Measurements from ENCODE around the gene RAB3B.

- TF ChIP-seq, protein P1, sequence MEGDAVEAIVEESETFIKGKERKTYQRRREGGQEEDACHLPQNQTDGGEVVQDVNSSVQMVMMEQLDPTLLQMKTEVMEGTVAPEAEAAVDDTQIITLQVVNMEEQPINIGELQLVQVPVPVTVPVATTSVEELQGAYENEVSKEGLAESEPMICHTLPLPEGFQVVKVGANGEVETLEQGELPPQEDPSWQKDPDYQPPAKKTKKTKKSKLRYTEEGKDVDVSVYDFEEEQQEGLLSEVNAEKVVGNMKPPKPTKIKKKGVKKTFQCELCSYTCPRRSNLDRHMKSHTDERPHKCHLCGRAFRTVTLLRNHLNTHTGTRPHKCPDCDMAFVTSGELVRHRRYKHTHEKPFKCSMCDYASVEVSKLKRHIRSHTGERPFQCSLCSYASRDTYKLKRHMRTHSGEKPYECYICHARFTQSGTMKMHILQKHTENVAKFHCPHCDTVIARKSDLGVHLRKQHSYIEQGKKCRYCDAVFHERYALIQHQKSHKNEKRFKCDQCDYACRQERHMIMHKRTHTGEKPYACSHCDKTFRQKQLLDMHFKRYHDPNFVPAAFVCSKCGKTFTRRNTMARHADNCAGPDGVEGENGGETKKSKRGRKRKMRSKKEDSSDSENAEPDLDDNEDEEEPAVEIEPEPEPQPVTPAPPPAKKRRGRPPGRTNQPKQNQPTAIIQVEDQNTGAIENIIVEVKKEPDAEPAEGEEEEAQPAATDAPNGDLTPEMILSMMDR (IDR thresholded peaks at IDR 0.05): no peak
- no peak for TF ChIP-seq POLR2A (IDR thresholded peaks at IDR 0.05)
These were observed 12.4 kb downstream of the RAB3B start for GRCh38 chr1:51978099-51978498.

Data from heart left ventricle (tissue), 13 donors.